ENCODE measurements around the gene SAP25. TPM values are rescaled to one million over a fixed set of nuclear protein-coding genes. Genes with fewer than 3 reads are reported as not detected.
A peak's percentile ranks its signal among the peaks of the same experiment; 100 is the strongest.
"Not testable (repeated sequence)": the region's sequence is repeated elsewhere in the genome, so short reads cannot be mapped to it uniquely, and the experiment has no call there.

The SAP25 gene
- total RNA-seq, 1 donor from 2014 or later = 13.5 TPM

DNA sequence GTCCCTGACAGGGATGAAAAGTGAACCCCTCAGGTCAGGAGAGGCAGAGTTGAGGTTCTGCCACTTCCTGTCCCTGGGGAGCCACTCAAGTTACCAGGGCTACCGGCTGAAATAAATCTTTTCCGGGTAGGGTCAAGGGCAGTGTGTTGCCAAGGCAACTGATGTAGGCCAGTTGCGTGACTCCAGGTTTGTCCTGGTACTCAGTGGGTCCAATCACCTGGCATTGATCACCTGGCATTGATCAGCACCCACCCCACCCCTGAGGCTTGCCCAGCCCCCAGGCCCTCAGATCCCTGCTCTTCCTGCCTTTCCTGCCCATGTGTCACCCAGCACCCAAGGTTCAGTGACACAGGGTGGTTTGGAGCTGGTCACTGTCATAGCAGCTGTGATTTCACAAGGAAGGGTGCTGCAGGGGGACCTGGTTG is 5.9 kb downstream of the SAP25 start:
- Mint-ChIP-seq H3K9me3 (no peaks in the 10 kb centered on the region), H3K27me3 (ENCODE audit: low read depth) (no peaks in the 10 kb centered on the region), H3K4me1 (peaks cover 38% of the 10 kb centered on the region), H3K4me3 (no peak overlapping the region), H3K27ac (peak overlapping the region; percentile 34), H3K36me3 (no peaks in the 10 kb centered on the region)
- no peak for DNase-seq (ENCODE audit: low spot score in 2 of 2, unreplicated experiment in 2 of 2)
- TF ChIP-seq CTCF (IDR thresholded peaks at IDR 0.05; ENCODE audit: unreplicated experiment) = no peak

- H3K4me3 Mint-ChIP-seq = no peak overlapping the region
- H3K27ac Mint-ChIP-seq = peak overlapping the region; percentile 59
- no peak for TF ChIP-seq CTCF (IDR thresholded peaks at IDR 0.05; ENCODE audit: unreplicated experiment)
Measured at GRCh38 chr7:100567031-100567730, 6.5 kb downstream of the SAP25 start.

GRCh38 chr7:100566018-100566531 is 7.6 kb downstream of the SAP25 start:
- H3K36me3 Mint-ChIP-seq = no peaks in the 10 kb centered on the region
- peak overlapping the region; percentile 59 for H3K27ac Mint-ChIP-seq
- H3K9me3 Mint-ChIP-seq = no peaks in the 10 kb centered on the region
- no peak for DNase-seq (ENCODE audit: low spot score in 2 of 2, unreplicated experiment in 2 of 2)
- TF ChIP-seq CTCF (IDR thresholded peaks at IDR 0.05; ENCODE audit: unreplicated experiment) = no peak
- H3K4me3 Mint-ChIP-seq = no peak overlapping the region
- H3K27me3 Mint-ChIP-seq (ENCODE audit: low read depth) = no peaks in the 10 kb centered on the region
- peaks cover 23% of the 10 kb centered on the region for H3K4me1 Mint-ChIP-seq

More at GRCh38 chr7:100567031-100567730, 6.5 kb downstream of the SAP25 start:
- Mint-ChIP-seq H3K4me1 (peaks cover 34% of the 10 kb centered on the region), H3K36me3 (no peaks in the 10 kb centered on the region), H3K27me3 (ENCODE audit: low read depth) (no peaks in the 10 kb centered on the region), H3K9me3 (no peaks in the 10 kb centered on the region)
- no peak for DNase-seq (ENCODE audit: low spot score in 2 of 2, unreplicated experiment in 2 of 2)

GRCh38 chr7:100565133-100565571 is 8.5 kb downstream of the SAP25 start:
- H3K4me3 Mint-ChIP-seq = no peak overlapping the region
- TF ChIP-seq CTCF (IDR thresholded peaks at IDR 0.05; ENCODE audit: unreplicated experiment) = no peak
- DNase-seq (ENCODE audit: low spot score in 2 of 2, unreplicated experiment in 2 of 2) = no peak
- H3K27me3 Mint-ChIP-seq (ENCODE audit: low read depth) = no peaks in the 10 kb centered on the region
- peaks cover 19% of the 10 kb centered on the region for H3K4me1 Mint-ChIP-seq
- H3K27ac Mint-ChIP-seq = no peak overlapping the region
- no peaks in the 10 kb centered on the region for H3K9me3 Mint-ChIP-seq
- no peaks in the 10 kb centered on the region for H3K36me3 Mint-ChIP-seq

- DNase-seq (ENCODE audit: low spot score in 2 of 2, unreplicated experiment in 2 of 2); H3K9me3 Mint-ChIP-seq; H3K27ac Mint-ChIP-seq; H3K36me3 Mint-ChIP-seq; H3K4me3 Mint-ChIP-seq; H3K27me3 Mint-ChIP-seq (ENCODE audit: low read depth): not testable (repeated sequence)
- H3K4me1 Mint-ChIP-seq = peaks cover 17% of the 10 kb centered on the region
Measured at GRCh38 chr7:100564405-100564804, 9.3 kb downstream of the SAP25 start.

DNA sequence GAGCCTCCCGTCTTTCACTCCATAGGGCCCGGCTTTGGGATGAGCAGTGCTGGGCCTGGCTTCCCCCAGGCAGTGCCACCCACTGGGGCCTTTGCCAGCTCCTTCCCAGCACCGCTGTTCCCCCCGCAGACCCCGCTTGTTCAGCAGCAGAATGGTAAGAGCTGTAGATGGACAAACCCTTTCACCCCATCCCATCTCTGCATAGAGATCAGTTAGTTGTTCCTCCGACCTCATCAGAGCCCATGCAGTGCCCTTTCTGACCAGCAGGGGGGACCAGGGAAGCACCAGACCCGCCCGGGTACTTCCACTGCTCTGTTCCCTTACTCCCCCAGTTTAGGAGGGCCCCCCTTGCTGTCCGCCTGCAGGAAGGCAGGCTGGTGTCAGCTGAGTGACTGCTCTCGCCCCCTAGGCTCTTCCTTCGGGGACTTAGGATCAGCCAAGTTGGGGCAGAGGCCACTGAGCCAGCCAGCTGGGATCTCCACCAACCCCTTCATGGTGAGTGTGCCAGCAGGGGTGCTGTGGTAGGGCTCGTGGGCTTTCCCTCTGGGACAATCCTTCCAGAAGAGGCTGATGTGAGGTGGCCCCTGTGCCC is 9.8 kb downstream of the SAP25 start:
- H3K27me3 Mint-ChIP-seq (ENCODE audit: low read depth) = no peaks in the 10 kb centered on the region
- H3K36me3 Mint-ChIP-seq = no peaks in the 10 kb centered on the region
- peak; percentile 67 to 90 for DNase-seq (ENCODE audit: low spot score in 2 of 2, unreplicated experiment in 2 of 2)
- TF ChIP-seq CTCF (IDR thresholded peaks at IDR 0.05; ENCODE audit: unreplicated experiment) = peak; percentile 95
- H3K27ac Mint-ChIP-seq = peak overlapping the region; percentile 43
- H3K4me1 Mint-ChIP-seq = peaks cover 13% of the 10 kb centered on the region
- H3K9me3 Mint-ChIP-seq = no peaks in the 10 kb centered on the region
- H3K4me3 Mint-ChIP-seq = no peak overlapping the region

Measured in mesothelial cell of epicardium (in vitro differentiated cells).